ENCODE measurements around the gene MUC3A.

Gene MUC3A

DNA sequence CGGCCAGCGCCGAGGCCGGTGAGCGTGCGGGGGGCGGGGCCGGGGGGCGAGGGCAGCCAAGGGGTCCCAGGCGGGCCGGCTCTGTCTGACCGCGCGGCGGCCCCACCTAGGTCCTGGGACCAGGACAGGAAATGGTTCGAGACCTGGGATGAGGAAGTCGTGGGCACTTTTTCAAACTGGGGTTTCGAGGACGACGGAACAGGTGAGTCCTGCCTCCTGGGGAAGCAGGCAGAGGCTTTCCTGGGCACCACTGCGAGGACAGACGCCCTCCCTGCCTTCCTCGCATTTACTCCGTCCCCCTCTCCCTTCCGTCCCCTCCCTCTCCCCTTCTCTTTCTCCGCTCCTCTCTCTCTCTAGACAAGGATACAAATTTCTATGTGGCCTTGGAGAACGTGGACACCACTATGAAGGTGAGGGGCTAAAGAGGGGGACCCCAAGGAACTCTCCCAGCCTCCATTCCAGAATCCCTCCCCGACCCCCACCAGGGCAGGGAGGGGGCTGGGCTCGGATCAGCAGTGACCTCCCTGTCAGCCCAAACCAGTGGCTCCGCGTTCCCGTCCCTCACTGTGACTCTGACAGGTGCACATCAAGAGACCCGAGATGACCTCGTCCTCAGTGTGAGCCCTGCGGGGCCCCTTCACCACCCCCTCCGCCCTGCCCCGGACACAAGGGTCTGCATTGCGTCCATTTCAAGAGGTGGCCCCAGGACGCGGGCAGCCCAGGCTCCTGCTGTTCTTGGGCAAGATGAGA lies 17.4 kb downstream of the MUC3A start:
- TF ChIP-seq, protein P1, sequence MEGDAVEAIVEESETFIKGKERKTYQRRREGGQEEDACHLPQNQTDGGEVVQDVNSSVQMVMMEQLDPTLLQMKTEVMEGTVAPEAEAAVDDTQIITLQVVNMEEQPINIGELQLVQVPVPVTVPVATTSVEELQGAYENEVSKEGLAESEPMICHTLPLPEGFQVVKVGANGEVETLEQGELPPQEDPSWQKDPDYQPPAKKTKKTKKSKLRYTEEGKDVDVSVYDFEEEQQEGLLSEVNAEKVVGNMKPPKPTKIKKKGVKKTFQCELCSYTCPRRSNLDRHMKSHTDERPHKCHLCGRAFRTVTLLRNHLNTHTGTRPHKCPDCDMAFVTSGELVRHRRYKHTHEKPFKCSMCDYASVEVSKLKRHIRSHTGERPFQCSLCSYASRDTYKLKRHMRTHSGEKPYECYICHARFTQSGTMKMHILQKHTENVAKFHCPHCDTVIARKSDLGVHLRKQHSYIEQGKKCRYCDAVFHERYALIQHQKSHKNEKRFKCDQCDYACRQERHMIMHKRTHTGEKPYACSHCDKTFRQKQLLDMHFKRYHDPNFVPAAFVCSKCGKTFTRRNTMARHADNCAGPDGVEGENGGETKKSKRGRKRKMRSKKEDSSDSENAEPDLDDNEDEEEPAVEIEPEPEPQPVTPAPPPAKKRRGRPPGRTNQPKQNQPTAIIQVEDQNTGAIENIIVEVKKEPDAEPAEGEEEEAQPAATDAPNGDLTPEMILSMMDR (IDR thresholded peaks at IDR 0.05; ENCODE audit: low read depth, low read length, missing control alignments) = no peak
- DNase-seq (ENCODE audit: extremely low read depth, low read depth) = no peak
- no peak overlapping the region for H3K4me3 ChIP-seq (replicated peaks; ENCODE audit: low read depth, low read length)

DNA sequence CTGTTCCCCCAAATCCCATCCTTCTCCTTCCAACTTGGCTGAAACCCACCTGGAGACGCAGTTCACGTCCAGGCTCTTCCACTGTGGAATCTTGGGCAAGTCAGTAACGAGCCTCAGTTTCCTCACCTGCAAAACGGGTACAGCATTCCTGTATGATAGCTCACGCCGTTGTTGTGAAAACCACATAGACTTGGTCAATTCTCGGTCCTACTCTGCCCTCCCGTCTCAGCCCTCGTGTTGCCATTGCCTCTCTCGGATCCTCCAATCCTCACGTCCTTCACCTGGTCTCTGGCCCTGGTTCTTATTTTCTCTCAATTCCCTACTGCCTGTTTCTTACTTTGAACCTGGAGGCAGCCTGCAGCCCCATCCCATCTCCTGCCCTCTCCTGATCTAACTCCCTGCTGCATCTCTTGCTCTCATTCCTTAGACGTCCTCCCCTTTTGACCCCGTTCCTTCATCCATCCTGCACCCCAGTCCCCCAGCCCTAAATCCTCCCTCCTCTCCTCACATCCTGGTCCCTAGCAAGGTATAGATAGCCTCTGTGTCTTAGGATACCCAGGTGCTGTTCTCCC lies 18.0 kb downstream of the MUC3A start:
- TF ChIP-seq, protein P1 (IDR thresholded peaks at IDR 0.05; ENCODE audit: low read depth, low read length, missing control alignments) = no peak
- H3K4me3 ChIP-seq (replicated peaks; ENCODE audit: low read depth, low read length) = no peak overlapping the region
- no peak for DNase-seq (ENCODE audit: extremely low read depth, low read depth)

DNA sequence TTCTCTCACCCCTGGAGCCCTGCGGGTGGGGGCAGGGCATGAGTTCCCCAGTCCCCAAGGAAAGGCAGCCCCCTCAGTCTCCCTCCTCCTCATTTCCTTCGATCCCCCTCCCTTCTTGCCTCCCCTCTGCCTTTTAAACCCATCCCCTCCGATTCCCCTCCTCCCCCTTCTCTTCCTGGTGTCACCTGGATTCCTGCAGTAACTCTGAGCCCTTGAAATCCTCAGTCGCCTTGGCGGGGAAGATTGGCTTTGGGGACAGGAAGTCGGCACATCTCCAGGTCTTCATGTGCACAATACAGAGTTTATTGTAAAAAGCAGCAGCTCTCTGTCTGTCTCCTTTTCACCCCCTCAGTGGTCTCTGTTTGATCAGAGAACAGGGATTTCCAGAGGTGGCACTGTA lies 18.7 kb downstream of the MUC3A start:
- TF ChIP-seq, protein P1 (IDR thresholded peaks at IDR 0.05; ENCODE audit: low read depth, low read length, missing control alignments) = no peak
- no peak for DNase-seq (ENCODE audit: extremely low read depth, low read depth)
- no peak overlapping the region for H3K4me3 ChIP-seq (replicated peaks; ENCODE audit: low read depth, low read length)

DNA sequence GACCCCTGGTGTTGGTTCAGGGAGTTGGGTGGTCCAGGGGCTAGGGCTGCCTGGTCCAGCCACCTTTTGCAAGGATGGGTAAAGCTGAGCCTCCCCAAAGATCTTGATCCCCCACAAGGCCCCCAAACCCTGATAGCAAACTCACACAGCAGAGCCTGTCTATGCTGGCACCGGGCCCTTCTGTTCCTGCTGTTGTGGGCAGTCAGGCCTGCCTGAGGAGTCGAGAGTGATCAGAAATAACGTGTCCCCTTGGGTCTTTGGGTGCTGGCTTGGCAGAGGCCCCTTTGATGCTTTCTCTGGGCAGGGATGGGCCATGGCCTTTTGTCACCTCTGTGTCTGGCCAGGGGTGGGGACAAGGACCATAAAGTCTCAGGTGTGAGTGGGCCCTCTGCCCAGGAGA lies 19.3 kb downstream of the MUC3A start:
- TF ChIP-seq, protein P1 (IDR thresholded peaks at IDR 0.05; ENCODE audit: low read depth, low read length, missing control alignments) = no peak
- H3K4me3 ChIP-seq (replicated peaks; ENCODE audit: low read depth, low read length) = no peak overlapping the region
- no peak for DNase-seq (ENCODE audit: extremely low read depth, low read depth)

DNA sequence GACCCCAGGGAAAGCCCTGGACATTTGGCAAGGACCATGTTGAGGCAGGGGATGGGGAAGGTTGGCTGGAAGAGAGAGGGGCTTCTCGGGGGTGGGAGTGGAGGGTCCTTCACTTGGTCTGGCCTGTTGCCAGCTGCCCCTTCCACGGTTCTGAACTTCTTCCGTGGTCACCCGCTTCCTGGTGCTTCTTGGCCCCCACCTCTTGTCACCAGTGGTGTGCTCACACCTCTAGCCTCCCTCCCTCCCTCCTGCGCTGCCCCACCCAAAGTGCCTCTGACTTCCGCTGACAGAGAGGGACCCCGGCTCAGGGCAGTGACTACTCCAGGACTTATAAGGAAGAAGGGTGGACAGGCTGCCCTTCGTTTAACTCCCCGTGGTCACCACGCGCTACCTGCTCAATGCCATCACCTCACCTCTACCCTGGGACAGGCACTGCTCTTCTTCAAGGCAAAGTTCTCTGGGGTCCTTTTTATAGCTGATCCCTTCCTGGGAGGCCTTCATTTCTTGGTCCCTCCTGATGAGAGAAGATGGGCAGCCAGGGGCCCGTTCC lies 19.8 kb downstream of the MUC3A start, which contains the start of gene MUC12:
MUC12 (plus strand) TSS at position 500 of the 550 bp plus-strand sequence. CDS start 58 bp downstream, outside the sequence.
- TF ChIP-seq, protein P1 (IDR thresholded peaks at IDR 0.05; ENCODE audit: low read depth, low read length, missing control alignments) = no peak
- no peak within 1 kb of the TSS for H3K4me3 ChIP-seq (replicated peaks; ENCODE audit: low read depth, low read length)
- no peak for DNase-seq (ENCODE audit: extremely low read depth, low read depth)

DNA sequence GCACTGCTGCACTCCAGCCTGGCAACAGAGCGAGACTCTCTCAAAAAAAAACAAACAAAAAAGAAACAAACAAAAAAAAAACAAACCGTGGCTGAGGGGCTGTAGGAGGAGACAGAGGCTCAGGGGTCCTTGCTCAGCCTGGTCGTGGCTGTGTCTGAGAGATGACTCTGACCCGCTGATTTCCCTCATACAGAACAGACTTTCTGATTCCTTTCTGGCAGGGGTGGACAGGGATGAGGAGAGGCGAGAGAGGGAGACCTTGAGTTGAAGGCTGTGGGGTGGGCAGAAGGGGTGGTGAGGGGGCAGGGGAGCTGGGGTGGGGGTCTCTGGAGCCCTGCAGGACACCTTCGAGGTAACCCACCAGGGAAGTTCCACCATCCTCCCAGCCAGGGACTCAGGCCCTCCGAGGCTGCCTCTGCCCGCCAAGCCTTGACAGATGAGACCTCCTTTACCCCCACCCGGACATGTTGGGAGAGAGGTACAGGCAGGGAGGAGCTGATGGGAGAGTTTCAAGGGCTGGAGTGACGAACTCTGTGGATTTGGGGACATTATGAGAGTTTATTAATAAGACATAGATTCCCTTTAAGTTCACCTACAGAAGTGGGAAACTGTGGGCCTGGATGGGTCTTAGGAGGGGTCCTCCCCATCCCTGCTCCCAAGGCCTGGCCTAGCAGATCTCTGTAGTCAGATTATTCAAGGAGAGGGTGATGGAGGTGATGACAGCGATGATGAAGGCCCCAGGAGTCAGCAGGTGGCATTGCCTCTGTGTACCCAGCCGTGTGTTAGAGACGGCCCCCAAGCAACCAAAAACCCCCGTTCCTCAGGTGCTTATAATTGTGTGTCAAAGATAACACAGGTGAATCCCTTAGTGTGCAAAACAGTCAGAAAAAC lies 22.0 kb downstream of the MUC3A start:
- TF ChIP-seq, protein P1 (IDR thresholded peaks at IDR 0.05; ENCODE audit: low read depth, low read length, missing control alignments) = no peak
- H3K4me3 ChIP-seq (replicated peaks; ENCODE audit: low read depth, low read length) = no peak overlapping the region
- no peak for DNase-seq (ENCODE audit: extremely low read depth, low read depth)
